Hematopoietic multipotent progenitor cell treated with erythropoietin and hydrocortisone succinate and interleukin-3 and kit ligand, for 15 days (in vitro differentiated cells): ENCODE measurements around the gene NFIB.

Experiments
- DNase-seq: peaks from one replicate; pipeline ENCODE4 v3.0.0-alpha.2; 2015; ENCODE audit warnings: low spot score

NFIB gene

GRCh38 chr9:14313951-14314423, at the start of gene NFIB:
Gene NFIB (minus strand): TSS chr9:14314141. CDS start chr9:14313511, 630 bp downstream.
- no peak for DNase-seq

DNA sequence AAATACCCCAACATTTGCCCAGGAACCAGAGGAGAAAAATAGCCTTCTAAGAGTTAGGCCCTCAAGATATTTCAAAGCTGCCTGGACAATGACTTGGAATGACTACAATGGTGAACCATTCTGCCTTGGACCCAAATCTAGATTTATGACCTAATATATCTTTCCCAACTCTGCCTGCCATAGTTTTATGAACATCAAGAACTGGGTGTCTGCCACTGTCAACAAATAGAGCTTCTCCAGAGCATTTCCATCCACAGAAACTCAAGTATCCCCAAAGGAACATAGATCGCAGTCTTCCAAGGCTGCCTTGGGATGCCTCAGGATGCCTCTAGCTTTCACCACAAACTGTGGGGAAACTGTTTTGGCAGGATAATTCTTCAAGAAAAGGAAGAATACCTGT, 48.2 kb upstream of the NFIB start:
- no peak for DNase-seq

DNA sequence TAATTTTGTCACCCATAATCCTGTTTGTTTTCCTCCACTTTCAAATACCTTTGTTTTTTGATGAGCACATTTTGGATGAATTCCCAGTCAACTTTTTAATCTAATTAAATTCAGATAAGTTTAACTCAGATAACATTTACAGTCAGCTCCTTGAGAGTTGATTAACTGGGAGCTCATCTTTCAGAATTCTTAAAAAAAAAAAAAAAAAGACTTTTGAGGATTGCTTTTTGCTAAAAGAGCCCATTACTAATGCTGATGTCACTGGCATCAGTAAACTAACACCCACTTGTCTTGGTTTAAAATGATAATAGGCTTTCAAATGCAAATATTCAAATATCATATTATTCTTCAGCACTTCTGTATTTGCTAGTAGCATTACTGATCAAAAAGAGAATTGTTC, 47.1 kb upstream of the NFIB start:
- DNase-seq = no peak

GRCh38 chr9:14358523-14358922, 44.6 kb upstream of the NFIB start:
- DNase-seq = peak; percentile 18

GRCh38 chr9:14356351-14357265, 42.7 kb upstream of the NFIB start:
- DNase-seq = no peak

- DNase-seq = no peak
Measured at GRCh38 chr9:14354201-14354600, 40.3 kb upstream of the NFIB start.

DNA sequence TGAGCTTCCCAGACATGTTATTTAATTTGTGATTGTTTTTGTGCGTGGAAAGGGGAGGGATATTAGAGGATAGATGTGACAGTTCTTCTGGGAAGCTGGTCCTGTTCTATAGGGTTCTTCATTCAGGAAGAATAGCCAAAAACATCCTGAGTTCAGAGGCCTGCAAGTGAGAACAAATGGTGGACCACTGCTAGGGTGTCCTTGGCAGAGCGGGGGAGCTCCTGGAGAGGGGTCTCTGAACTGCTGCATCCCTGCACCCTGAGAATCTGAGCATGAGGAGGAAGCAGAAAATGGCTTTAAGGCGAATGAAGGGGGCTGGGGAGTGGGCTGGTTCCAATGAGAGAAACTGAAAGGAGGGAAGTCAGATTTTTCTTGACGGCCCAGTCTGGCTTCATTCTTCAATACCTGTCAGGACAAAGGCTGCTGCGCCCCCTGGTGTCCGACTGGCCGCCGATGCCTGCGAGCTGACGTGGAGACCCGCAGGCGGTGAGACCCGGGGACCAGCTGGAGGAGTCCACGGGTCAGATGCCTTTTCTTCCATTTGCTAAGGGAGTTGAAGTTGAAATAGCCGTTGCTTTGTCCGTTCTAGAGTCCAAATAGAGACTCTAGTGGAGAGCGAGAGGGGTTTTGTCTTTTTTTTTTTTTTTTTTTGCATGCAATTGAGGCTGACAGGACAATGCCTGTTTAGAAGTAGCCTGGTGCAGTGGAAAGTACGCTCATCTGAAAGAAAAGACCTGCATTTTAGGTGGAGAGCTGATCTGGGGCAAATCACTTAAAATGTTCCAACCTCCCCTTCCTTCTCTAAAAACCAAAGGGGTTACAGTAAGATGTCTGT, 39.5 kb upstream of the NFIB start:
- DNase-seq = peak; percentile 68

- DNase-seq = no peak
Measured at GRCh38 chr9:14352503-14352902, 38.6 kb upstream of the NFIB start.

DNA sequence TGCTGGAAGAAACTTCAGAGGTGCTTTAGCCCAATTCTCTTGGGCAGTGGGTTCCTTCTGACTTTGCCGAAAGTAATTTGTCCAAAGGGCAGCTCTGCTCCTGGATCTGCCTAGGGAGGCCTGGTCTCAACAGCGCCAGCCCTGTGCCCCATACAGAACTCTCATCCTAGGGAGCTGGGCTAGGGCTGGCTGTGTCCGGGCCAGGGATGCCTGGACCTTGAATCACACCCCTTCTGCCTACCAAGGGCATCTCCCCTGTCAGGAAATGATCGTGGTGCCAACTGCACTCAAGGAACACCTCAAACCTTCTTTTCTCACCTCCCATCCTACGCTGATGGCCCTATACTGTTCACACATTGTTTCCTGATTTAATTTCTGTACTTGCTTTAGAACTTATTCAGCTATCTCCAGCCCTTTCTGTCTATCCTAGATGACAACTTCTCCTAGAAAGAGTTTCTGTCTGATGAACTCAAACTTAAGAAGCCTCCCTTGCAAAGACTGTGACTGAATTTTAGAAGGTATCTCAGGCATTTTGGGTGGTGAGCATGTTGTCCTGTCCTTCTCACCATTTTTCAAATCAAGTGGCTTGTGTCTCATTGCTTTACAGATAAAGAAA, 37.4 kb upstream of the NFIB start:
- DNase-seq = no peak

GRCh38 chr9:14350754-14351153, 36.8 kb upstream of the NFIB start:
- no peak for DNase-seq

DNA sequence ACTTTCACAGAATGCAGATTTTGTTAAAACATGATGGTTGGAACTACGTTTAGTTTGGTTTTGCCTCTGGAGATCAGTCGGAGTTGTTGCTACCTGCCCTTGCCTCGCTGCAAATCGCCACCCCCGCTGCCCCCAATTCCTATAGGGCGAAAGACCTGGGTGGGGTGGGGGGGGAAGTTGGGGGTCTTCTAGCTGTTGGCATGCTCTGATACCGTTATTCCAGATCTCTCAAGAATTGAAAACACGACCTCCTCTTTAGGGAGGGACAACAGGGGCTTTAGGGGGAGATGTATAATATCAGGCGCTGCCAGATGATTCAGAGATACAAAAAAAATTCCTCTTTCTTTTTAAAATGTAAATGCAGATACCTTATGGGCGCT, 36.4 kb upstream of the NFIB start:
- DNase-seq = no peak

- DNase-seq = no peak
Measured at GRCh38 chr9:14349447-14350348, 35.8 kb upstream of the NFIB start.

GRCh38 chr9:14349146-14349446, 35.2 kb upstream of the NFIB start:
- no peak for DNase-seq

DNA sequence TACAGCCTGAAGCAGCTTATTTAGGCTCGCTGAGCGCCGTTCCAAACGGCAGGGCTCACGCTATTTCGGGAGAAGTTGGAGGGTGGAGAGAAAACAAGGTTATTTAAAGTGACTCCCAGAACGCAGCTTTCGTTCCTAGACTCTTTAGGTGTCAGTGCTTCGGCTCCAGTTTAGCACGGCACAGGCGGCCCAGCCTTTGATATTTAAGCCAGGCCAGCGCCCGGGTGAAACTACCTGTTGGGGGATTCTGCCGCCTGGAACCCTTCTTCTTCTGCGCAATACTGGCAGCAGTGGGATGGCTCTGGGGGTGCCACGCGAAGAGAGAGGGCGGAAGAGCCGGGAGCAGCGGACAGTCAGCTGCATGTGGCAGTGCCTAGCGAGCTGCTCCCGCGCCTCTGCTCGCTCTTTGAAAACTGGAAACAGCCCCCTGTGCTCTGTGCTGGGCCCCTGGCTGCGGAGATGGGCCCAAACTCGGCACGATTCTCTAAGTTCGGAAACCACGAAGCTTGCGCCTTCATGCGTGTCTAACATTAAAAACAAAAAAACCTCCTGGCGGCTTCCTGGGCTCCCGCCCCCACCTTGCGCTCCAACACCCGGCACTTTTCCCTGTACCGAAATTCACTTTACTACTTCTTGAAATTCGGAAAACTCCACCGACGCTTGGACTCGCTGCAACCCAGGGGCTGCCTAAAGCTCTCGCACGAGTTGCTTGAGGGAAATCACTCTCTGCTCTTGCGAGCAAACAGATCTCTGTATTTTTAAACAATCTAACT, 34.6 kb upstream of the NFIB start:
- no peak for DNase-seq

DNA sequence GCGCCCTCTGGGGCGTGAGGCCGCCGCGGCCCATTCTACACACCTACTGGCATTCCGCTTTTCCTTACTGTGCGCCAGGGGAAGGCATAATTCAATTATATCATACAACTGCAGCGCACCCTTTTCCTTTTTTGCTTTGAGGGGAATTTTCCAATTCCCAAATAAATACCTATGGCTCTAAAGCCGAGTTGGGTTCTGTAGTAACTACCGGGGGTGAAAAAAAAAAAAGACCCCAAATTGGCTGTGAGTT, 34.1 kb upstream of the NFIB start:
- DNase-seq = no peak

GRCh38 chr9:14347406-14348122, 33.6 kb upstream of the NFIB start:
- no peak for DNase-seq

GRCh38 chr9:14346811-14347405, 33.0 kb upstream of the NFIB start:
- no peak for DNase-seq

DNA sequence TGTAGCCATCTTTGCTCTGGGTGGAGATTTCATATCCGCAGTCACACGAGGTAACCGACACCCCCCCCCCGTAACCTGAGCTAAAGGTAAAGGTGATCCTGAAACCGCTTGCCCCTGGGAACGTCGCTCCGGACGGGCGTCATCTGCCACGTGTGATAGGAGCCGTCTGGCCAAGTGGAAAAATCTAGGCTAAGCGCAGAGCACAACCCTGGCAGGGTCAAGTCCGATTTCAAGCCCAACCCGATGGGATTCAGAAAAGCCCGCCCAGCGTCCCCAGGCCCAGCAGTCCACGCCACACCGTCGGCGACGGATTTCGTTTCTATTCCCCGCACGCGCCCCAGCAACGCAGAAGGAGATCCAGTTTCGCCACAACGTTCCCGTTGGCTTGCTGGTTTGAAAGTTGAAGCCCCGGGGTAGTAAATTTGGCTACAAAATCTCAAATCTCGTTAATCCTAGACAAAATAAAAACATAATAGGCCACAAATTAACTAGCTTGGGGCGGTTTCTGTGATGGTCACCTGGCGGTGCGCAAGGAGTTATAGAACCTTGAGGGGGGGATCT, 32.4 kb upstream of the NFIB start:
- DNase-seq = no peak

DNA sequence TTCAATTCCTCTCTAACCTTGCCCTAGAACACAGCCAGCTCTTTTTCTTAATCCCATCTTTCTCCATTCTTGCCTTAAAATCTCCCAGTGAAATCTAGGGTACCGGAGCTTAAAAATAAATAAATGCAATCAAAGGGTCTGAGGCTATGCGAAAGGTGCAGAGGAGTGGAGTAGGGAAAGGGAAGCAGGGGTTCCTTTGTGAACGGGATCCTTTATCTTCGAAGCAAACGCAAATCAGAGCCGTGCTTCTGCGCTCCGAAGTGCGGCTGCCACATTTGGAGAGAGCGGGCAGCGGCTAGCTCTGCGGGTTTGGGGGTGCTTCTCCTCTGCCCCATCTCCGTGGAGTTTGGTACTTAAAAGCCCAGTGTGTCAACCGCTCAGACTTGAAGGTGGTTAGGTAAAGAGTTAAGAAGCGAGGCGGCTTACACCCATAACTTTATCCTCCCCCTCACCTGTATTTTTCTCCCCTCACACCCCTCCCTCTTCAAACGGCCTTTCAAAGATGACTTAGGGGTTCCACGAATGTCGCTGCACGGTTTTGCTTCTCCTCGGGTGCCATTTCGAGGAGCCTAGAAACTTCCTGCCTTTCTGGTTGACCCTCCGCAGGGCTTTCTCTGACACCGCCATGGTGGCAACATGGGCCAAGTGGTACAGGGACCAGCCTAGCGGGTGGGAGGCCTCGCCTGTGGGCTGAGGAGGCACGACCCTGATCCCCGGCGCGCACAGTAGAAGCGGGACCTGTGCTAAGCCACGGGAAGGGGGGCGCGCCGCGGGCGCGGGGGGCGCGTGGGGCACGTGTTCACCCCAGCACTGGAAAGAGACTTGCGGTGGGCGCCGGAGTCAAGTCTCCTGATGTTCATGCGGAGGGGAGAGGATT, 31.7 kb upstream of the NFIB start:
- no peak for DNase-seq
